BLaER1 (cell line): ENCODE measurements around the gene KCNH1.

ENCODE experiments used
- H3K27ac ChIP-seq: shearing (Covaris generic); formaldehyde crosslinking; 2 replicates; pipeline ENCODE4 v1.8.1; 2022
- H3K27me3 ChIP-seq: shearing (Covaris generic); formaldehyde crosslinking; 2 replicates; pipeline ENCODE4 v1.8.1; 2022
- H3K36me3 ChIP-seq: shearing (Covaris generic); formaldehyde crosslinking; 2 replicates; pipeline ENCODE4 v1.8.1; 2022
- H3K4me1 ChIP-seq: shearing (Covaris generic); formaldehyde crosslinking; 2 replicates; pipeline ENCODE4 v1.8.1; 2022
- H3K4me2 ChIP-seq: shearing (Covaris generic); formaldehyde crosslinking; 2 replicates; pipeline ENCODE4 v1.8.1; 2022
- H3K4me3 ChIP-seq: shearing (Covaris generic); formaldehyde crosslinking; 2 replicates; pipeline ENCODE4 v1.8.1; 2022
- H3K9ac ChIP-seq: shearing (Covaris generic); formaldehyde crosslinking; 2 replicates; pipeline ENCODE4 v1.8.1; 2022
- H3K9me3 ChIP-seq: shearing (Covaris generic); formaldehyde crosslinking; 2 replicates; pipeline ENCODE4 v1.8.1; 2022
- H4K20me1 ChIP-seq: shearing (Covaris generic); formaldehyde crosslinking; 2 replicates; pipeline ENCODE4 v1.8.1; 2022
- Cebpa-rat ChIP-seq: shearing (Covaris generic); IDR thresholded peaks from 2 replicates; pipeline ENCODE4 v1.8.1; 2022

The KCNH1 gene

DNA sequence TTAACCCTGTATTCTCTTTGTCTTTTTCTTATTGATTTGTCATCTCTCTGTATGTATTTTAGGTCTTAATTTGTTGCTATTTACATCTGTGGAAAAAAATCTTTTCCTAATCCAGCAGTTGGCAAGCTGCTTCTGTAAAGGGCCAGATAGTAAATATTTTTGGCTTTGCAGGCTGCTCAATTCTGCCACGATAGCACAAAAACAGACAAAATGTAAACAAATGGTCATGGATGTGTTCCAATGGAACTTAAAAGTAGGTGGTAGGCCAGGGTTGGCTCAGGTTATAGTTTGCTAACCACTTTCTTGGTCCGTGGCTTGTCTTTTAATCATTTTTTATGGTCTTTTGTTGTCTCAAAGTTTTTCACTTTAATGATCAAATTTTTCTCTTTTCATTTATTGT, 433.4 kb downstream of the KCNH1 start:
- Histone ChIP-seq H3K9me3 (no peaks in the 10 kb centered on the region), H3K4me3 (no peak overlapping the region), H4K20me1 (no peaks in the 10 kb centered on the region), H3K27ac (no peak overlapping the region), H3K4me1 (0 out of 2 replicates have a peak, but pooled peaks cover 4% of the 10 kb centered on the region), H3K27me3 (no peaks in the 10 kb centered on the region), H3K9ac (no peak overlapping the region), H3K36me3 (no peaks in the 10 kb centered on the region), H3K4me2 (no peak overlapping the region)
- TF ChIP-seq Cebpa-rat: no peak

DNA sequence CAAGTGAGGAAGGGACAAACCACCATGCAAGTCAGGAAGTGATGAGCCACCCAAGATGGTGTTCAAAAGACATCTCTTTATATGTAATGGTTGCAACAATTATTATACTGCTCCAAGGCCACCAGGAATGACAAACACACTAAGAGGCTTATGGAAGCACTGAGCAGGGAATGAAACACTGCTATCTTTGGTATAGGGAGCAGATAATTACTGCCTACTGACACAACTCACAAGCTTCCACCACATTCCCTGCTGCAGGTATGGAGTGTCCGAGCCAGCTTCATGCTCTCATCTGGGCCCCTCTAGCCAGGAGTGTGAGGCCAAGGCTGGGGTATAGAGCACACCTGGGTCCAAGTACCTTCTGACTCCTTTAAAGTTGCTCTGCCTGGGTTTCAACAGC, 433.9 kb downstream of the KCNH1 start:
- Histone ChIP-seq H3K4me1 (0 out of 2 replicates have a peak, but pooled peaks cover 4% of the 10 kb centered on the region), H3K27ac (no peak overlapping the region), H3K36me3 (no peaks in the 10 kb centered on the region), H3K9ac (no peak overlapping the region), H3K27me3 (no peaks in the 10 kb centered on the region), H3K4me2 (no peak overlapping the region), H4K20me1 (no peaks in the 10 kb centered on the region), H3K9me3 (no peaks in the 10 kb centered on the region), H3K4me3 (no peak overlapping the region)
- TF ChIP-seq Cebpa-rat: no peak

DNA sequence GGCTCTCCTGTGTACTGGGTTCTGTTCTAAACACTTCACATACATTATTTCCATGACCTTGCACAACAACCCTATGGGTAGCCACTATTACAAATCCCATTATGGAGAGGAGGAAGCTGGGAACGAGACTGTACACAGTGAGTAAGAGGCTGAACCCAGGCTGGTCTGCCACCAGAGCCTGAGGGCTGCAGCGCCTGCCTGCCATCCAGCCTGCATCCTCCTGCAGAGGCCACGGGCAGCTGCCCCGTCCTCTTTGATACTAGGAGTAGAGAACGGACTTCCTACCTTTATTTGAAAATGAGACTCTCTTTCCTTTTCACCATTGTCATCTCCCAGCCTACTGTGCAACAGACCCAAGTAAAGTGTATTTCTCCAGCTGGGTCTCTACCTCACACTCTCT, 435.3 kb downstream of the KCNH1 start:
- Histone ChIP-seq H3K27ac (no peak overlapping the region), H3K27me3 (no peaks in the 10 kb centered on the region), H3K4me1 (0 out of 2 replicates have a peak, but pooled peaks cover 4% of the 10 kb centered on the region), H3K4me2 (no peak overlapping the region), H3K9me3 (no peaks in the 10 kb centered on the region), H3K9ac (no peak overlapping the region), H4K20me1 (no peaks in the 10 kb centered on the region), H3K4me3 (no peak overlapping the region), H3K36me3 (no peaks in the 10 kb centered on the region)
- TF ChIP-seq Cebpa-rat: no peak

DNA sequence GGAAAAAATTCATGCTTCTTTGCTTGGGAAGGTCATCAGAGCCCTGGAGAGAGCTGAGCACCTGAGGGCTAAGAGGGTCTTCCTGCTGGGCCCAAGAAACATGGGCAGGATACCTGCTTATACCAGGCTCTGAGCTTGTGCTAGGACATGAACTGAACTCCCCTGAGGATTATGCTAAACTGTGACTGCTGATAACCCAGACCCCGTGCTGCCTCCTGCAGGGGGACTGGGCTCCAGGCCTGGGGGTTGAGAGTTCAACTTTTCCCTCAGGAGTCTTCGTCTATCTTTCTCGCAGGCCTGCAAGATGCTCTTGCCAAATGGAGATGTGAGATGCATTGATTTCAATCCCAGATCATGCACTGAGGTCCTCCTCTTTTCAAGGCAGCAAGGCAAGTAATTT, 436.8 kb downstream of the KCNH1 start:
- no peak for TF ChIP-seq Cebpa-rat
- no peak overlapping the region for H3K9ac ChIP-seq
- no peaks in the 10 kb centered on the region for H3K9me3 ChIP-seq
- H3K27me3 ChIP-seq: no peaks in the 10 kb centered on the region
- no peaks in the 10 kb centered on the region for H3K36me3 ChIP-seq
- H3K4me1 ChIP-seq: peaks cover 14% of the 10 kb centered on the region
- H3K4me2 ChIP-seq: no peak overlapping the region
- no peak overlapping the region for H3K4me3 ChIP-seq
- no peaks in the 10 kb centered on the region for H4K20me1 ChIP-seq
- H3K27ac ChIP-seq: no peak overlapping the region

DNA sequence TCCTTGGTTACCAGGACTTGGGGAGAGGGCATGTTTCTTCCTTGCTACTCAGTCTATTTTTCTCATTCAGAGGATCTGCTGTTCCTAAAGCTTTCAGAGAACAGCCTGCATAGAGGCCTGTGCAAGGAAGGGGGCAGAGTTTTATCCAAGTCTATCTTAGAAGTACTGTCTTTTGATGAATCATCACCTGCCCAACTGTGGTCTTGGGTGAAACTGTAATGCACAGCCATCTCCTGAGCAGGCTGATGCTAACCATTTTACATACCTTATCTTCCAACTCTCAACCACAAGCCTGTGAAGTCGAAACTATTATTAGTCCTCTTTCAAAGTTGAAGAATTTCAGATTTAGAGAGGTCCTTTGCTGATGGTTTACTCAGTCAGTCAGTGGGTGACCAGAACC, 437.2 kb downstream of the KCNH1 start:
- no peak overlapping the region for H3K27ac ChIP-seq
- H3K9me3 ChIP-seq: no peaks in the 10 kb centered on the region
- H3K4me3 ChIP-seq: no peak overlapping the region
- H3K9ac ChIP-seq: no peak overlapping the region
- no peaks in the 10 kb centered on the region for H3K27me3 ChIP-seq
- no peaks in the 10 kb centered on the region for H4K20me1 ChIP-seq
- no peaks in the 10 kb centered on the region for H3K36me3 ChIP-seq
- peaks cover 14% of the 10 kb centered on the region for H3K4me1 ChIP-seq
- no peak for TF ChIP-seq Cebpa-rat
- H3K4me2 ChIP-seq: no peak overlapping the region

DNA sequence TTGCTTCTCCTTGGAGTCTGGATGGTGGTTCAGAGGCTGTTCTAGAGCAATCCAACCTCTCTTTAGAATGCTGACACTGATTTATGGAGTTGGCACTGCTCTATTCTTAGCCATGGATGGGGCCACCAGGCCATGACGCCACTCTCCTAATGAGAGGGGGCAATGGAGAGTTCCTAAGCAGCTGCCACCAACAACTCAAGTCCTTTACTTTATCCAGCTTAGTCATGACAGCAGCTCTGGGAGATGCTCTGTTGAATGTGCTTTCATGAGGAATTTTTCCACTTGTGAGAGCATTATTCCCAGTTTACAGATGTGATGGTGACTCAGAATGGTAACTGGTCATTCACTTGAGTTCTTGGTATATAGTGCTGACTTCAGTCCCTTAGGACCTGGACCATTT, 438.9 kb downstream of the KCNH1 start:
- H3K4me1 ChIP-seq: peaks cover 14% of the 10 kb centered on the region
- no peak overlapping the region for H3K4me3 ChIP-seq
- H3K27ac ChIP-seq: no peak overlapping the region
- H3K36me3 ChIP-seq: no peaks in the 10 kb centered on the region
- TF ChIP-seq Cebpa-rat: no peak
- H4K20me1 ChIP-seq: no peaks in the 10 kb centered on the region
- no peak overlapping the region for H3K4me2 ChIP-seq
- H3K9ac ChIP-seq: no peak overlapping the region
- no peaks in the 10 kb centered on the region for H3K9me3 ChIP-seq
- H3K27me3 ChIP-seq: no peaks in the 10 kb centered on the region

DNA sequence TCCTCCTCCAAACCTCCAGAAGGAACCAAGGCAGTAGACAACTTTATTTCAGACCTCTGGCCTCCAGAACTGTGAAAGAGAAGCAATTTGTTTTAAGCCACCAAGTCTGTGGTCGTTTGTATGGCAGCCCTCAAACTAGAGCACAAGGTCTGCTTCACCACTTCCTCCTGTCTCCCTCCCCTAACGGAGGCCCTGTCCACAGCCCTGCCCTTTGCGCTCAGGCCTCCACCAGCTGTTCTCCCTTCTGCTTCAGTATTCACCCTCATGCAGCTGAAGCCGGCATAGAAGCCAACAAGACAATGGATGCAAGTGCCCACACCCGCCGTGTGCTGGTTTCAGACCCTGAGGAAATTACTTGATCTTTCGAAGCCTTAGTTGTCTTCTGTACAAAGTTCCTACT, 441.2 kb downstream of the KCNH1 start:
- H3K9ac ChIP-seq: no peak overlapping the region
- H3K36me3 ChIP-seq: no peaks in the 10 kb centered on the region
- H3K27me3 ChIP-seq: no peaks in the 10 kb centered on the region
- H3K9me3 ChIP-seq: no peaks in the 10 kb centered on the region
- TF ChIP-seq Cebpa-rat: no peak
- no peak overlapping the region for H3K27ac ChIP-seq
- peak overlapping the region; percentile 37; the same call in 1 of the 2 replicates for H3K4me2 ChIP-seq
- no peak overlapping the region for H3K4me3 ChIP-seq
- H4K20me1 ChIP-seq: no peaks in the 10 kb centered on the region
- peaks cover 14% of the 10 kb centered on the region for H3K4me1 ChIP-seq

DNA sequence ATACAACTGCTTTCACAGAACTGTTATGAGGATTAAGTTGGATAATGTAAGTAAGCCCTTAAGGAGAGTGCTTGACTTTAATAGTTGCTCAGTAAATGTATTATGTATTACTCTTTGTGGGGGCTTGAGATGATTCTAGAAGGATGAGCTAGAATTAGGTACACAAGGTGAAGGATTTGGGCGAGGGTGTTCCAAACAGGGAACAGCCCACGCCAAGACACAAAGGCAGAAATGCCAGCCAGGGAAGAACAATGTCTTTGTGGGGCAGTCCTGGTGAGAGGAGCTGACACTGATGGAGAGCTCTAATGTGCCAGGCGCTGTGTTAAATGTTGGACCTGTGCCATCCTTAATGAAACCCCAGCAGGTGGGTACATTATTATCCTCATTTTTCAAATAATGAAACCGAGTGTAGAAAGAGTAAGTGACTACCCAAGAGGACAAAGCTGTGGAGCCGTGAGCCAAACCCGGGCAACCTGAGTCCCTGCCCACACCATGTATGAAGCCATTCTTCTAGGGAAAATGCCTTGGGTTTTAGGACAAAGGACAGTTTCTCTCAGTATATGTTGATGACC, 442.8 kb downstream of the KCNH1 start:
- no peaks in the 10 kb centered on the region for H3K36me3 ChIP-seq
- no peak overlapping the region for H3K4me2 ChIP-seq
- no peak overlapping the region for H3K27ac ChIP-seq
- no peak for TF ChIP-seq Cebpa-rat
- no peak overlapping the region for H3K4me3 ChIP-seq
- no peaks in the 10 kb centered on the region for H3K27me3 ChIP-seq
- H4K20me1 ChIP-seq: no peaks in the 10 kb centered on the region
- H3K9ac ChIP-seq: no peak overlapping the region
- H3K4me1 ChIP-seq: peaks cover 18% of the 10 kb centered on the region
- no peaks in the 10 kb centered on the region for H3K9me3 ChIP-seq

DNA sequence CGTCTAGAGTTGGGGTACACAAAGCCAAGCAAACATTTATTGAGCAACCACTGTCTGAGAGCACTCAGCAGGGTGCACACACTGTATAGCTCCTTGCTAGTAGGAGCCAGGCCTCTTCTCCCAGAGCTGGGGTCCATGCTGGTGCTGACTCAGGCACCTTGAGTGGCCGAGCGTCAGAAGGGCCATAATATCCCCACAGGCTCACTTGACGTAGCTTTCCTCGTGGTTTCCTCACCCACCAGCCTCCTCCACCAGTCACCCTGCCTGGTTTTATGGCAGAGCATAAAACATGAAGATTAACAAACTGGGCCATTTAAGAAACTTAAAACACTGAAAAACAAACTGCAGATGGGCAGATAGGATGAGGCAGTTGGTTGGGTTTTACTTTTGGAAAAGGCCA, 443.7 kb downstream of the KCNH1 start:
- no peak overlapping the region for H3K27ac ChIP-seq
- no peak overlapping the region for H3K9ac ChIP-seq
- no peaks in the 10 kb centered on the region for H3K27me3 ChIP-seq
- no peaks in the 10 kb centered on the region for H3K36me3 ChIP-seq
- H3K4me2 ChIP-seq: no peak overlapping the region
- H3K4me1 ChIP-seq: peaks cover 18% of the 10 kb centered on the region
- no peaks in the 10 kb centered on the region for H3K9me3 ChIP-seq
- H3K4me3 ChIP-seq: no peak overlapping the region
- TF ChIP-seq Cebpa-rat: no peak
- no peaks in the 10 kb centered on the region for H4K20me1 ChIP-seq

DNA sequence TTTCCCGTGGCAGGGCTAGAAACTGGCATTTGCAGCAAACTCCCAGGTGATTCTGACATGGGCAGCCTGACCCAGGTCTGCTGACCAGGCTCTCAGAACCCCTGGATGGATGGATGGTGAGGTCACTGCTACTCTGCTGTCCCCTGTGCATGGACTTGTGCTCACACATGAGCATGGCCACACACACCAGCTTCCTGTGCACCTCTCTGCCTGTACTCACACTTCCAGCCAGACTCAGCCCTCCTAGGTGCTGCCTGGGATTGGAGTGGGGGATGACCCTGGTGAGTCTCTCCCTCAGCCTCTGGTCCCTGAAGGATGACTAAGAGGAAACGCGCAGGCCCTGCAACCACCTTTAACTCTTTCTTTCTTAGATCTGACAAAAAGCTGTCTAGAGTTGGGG, 444.1 kb downstream of the KCNH1 start:
- no peaks in the 10 kb centered on the region for H3K27me3 ChIP-seq
- H3K4me2 ChIP-seq: no peak overlapping the region
- H3K9me3 ChIP-seq: no peaks in the 10 kb centered on the region
- H3K4me3 ChIP-seq: no peak overlapping the region
- TF ChIP-seq Cebpa-rat: no peak
- H3K27ac ChIP-seq: no peak overlapping the region
- no peaks in the 10 kb centered on the region for H4K20me1 ChIP-seq
- H3K9ac ChIP-seq: no peak overlapping the region
- H3K36me3 ChIP-seq: no peaks in the 10 kb centered on the region
- H3K4me1 ChIP-seq: peaks cover 18% of the 10 kb centered on the region
